Vagina (tissue), 2 donors: ENCODE results near the gene PSMG1.

ENCODE experiments used
- CTCF ChIP-seq, 3 experiments: fragments of 450-650 bp in 2 of 3; fragments of 200-600 bp in 1 of 3; sonication (generic) in 1 of 3; IDR thresholded peaks; one replicate each; pipeline ENCODE4 v1.5.1; 2017 to 2019; ENCODE audit warnings: antibody characterized with exemption in 3 of 3, mild to moderate bottlenecking in 2 of 3, moderate library complexity in 2 of 3
- POLR2A ChIP-seq, 2 donors: fragments of 450-650 bp; IDR thresholded peaks; one replicate each; pipeline ENCODE4 v1.6.1; 2017; ENCODE audit warnings: antibody characterized with exemption in 2 of 2, mild to moderate bottlenecking in 2 of 2, moderate library complexity in 2 of 2

- TF ChIP-seq CTCF (IDR thresholded peaks at IDR 0.05) (no peak), POLR2A (IDR thresholded peaks at IDR 0.05) (no peak)
Observed at GRCh38 chr21:39178421-39178820, 4.8 kb downstream of the PSMG1 start.
